K562 (cell line): ENCODE results near the gene OTUB2. TPM values are rescaled to one million over a fixed set of nuclear protein-coding genes. Genes with fewer than 3 reads are reported as not detected.

Experiments
- ATF7 ChIP-seq: fragments of 450-650 bp; IDR thresholded peaks from 2 replicates; pipeline ENCODE4 v1.7.1; 2014; ENCODE audit warnings: mild to moderate bottlenecking, moderate library complexity
- BRCA1 ChIP-seq, 2 experiments: fragments of 450-650 bp in 1 of 2; sonication (generic) in 1 of 2; formaldehyde crosslinking in 1 of 2; IDR thresholded peaks; 2 replicates each; pipeline versions ENCODE4 v1.5.0 to v1.6.1; 2017 to 2020; ENCODE audit warnings: mild to moderate bottlenecking in 1 of 2, missing genetic modification reagents in 1 of 2
- CREM ChIP-seq: IDR thresholded peaks from 2 replicates; pipeline ENCODE4 v1.6.1; 2014; ENCODE audit warnings: antibody characterized with exemption, low read depth
- HDAC6 ChIP-seq: IDR thresholded peaks from 2 replicates; pipeline ENCODE4 v1.6.1; 2012; ENCODE audit warnings: low read depth, mild to moderate bottlenecking, control low read depth, inconsistent platforms, low read length, moderate library complexity
- LCOR ChIP-seq: sonication (generic); formaldehyde crosslinking; IDR thresholded peaks from 2 replicates; pipeline ENCODE4 v1.8.0; 2022; ENCODE audit warnings: mild to moderate bottlenecking, missing genetic modification reagents
- MCM2 ChIP-seq: fragments of 450-650 bp; IDR thresholded peaks from 2 replicates; pipeline ENCODE4 v1.6.1; 2017; ENCODE audit warnings: low read depth, mild to moderate bottlenecking
- MED1 ChIP-seq: sonication (generic); formaldehyde crosslinking; IDR thresholded peaks from 2 replicates; pipeline ENCODE4 v1.8.1; 2023; ENCODE audit warnings: missing genetic modification reagents, borderline replicate concordance
- NFXL1 ChIP-seq: fragments of 450-650 bp; formaldehyde crosslinking; IDR thresholded peaks from 2 replicates; pipeline ENCODE4 v1.4.0; 2021; ENCODE audit warnings: mild to moderate bottlenecking
- NR2C2 ChIP-seq, 2 experiments: fragments of 200-800 bp in 1 of 2; sonication (Bioruptor generic) in 1 of 2; sonication (generic) in 1 of 2; formaldehyde crosslinking in 1 of 2; IDR thresholded peaks; 2 replicates each; pipeline versions ENCODE4 v1.6.1 to v1.8.0; 2016 to 2022; ENCODE audit warnings: mild to moderate bottlenecking in 1 of 2, missing compliant biosample characterization in 1 of 2, missing genetic modification characterization in 1 of 2, missing genetic modification reagents in 1 of 2
- NUFIP1 ChIP-seq: fragments of 450-650 bp; IDR thresholded peaks from 2 replicates; pipeline ENCODE4 v1.6.1; 2018; ENCODE audit not compliant: partially characterized antibody
- PHF20 ChIP-seq: fragments of 450-650 bp; IDR thresholded peaks from 2 replicates; pipeline ENCODE4 v1.6.1; 2018; ENCODE audit not compliant: partially characterized antibody
- PTRF ChIP-seq: fragments of 450-650 bp; IDR thresholded peaks from 2 replicates; pipeline ENCODE4 v1.6.1; 2016; ENCODE audit warnings: mild to moderate bottlenecking, missing genetic modification characterization, missing compliant biosample characterization
- RBFOX2 ChIP-seq: fragments of 200-400 bp; formaldehyde crosslinking; IDR thresholded peaks from 2 replicates; pipeline ENCODE4 v1.6.1; 2017; ENCODE audit warnings: low read depth, mild to moderate bottlenecking, low read length, moderate library complexity
- SNRNP70 ChIP-seq: fragments of 200-400 bp; formaldehyde crosslinking; optimal IDR thresholded peaks from 2 replicates; pipeline ENCODE3; 2017; ENCODE audit warnings: low read depth, low read length
- SRSF7 ChIP-seq: fragments of 200-400 bp; formaldehyde crosslinking; optimal IDR thresholded peaks from 2 replicates; pipeline ENCODE3; 2017; ENCODE audit warnings: mild to moderate bottlenecking, low read depth, low read length
- TCF3 ChIP-seq: sonication (generic); formaldehyde crosslinking; IDR thresholded peaks from 2 replicates; pipeline ENCODE4 v1.4.0; 2020; ENCODE audit warnings: mild to moderate bottlenecking, missing genetic modification reagents
- ZNF124 ChIP-seq: sonication (generic); formaldehyde crosslinking; IDR thresholded peaks from 2 replicates; pipeline ENCODE4 v1.8.1; 2022; ENCODE audit warnings: missing genetic modification reagents
- ZNF347 ChIP-seq: fragments of 450-650 bp; formaldehyde crosslinking; IDR thresholded peaks from 2 replicates; pipeline ENCODE4 v1.4.0; 2020; ENCODE audit warnings: low read depth, mild to moderate bottlenecking, moderate library complexity
- ZNF354B ChIP-seq: fragments of 250-450 bp; sonication (Bioruptor Pico); IDR thresholded peaks from 2 replicates; pipeline ENCODE4 v1.4.0; 2020
- ZNF384 ChIP-seq: IDR thresholded peaks from 2 replicates; pipeline ENCODE4 v1.6.1; 2012; ENCODE audit warnings: low read depth, low read length, improper control_type of control experiment
- polyA plus RNA-seq, 8 experiments: library from polyadenylated mRNA; depleted of rRNA in 4 of 8; stranded (reverse) in 5 of 8; unstranded in 3 of 8; fragments of >200 nt; fragmentation: Nextera tagmentation in 2 of 8; fragmentation: Illumina TruSeq in 1 of 8; extraction: Ambion mirVana in 2 of 8; extraction: Trizol in 1 of 8; gene quantifications; 2 replicates each; pipeline versions ENCODE4 v1.2.1 to v1.2.3, GENCODE V29; 2011 to 2014; ENCODE audit warnings: inconsistent platforms in 1 of 8, missing spikeins in 1 of 8
- total RNA-seq, 7 experiments: library from RNA; depleted of rRNA in 6 of 7; stranded (reverse); fragments of >200 nt in 6 of 7; fragmentation: Illumina TruSeq in 2 of 7; extraction: Trizol in 2 of 7; gene quantifications; 2 replicates each; pipeline versions ENCODE4 v1.2.1 to v1.2.3, GENCODE V29; 2011 to 2021; ENCODE audit warnings: low replicate concordance in 1 of 7
- TF ChIP-seq, protein P1 (sequence below): fragments of 200-800 bp; sonication (Bioruptor generic); IDR thresholded peaks from 2 replicates; pipeline ENCODE4 v1.6.1; 2017; ENCODE audit warnings: missing genetic modification characterization, missing compliant biosample characterization
- TF ChIP-seq, protein P2 (sequence below): sonication (generic); formaldehyde crosslinking; IDR thresholded peaks from 2 replicates; pipeline ENCODE4 v1.8.0; 2022; ENCODE audit warnings: mild to moderate bottlenecking, missing genetic modification reagents
- TF ChIP-seq, protein P3 (sequence below), 3 experiments: fragments of 200-800 bp in 1 of 3; sonication (Bioruptor generic) in 1 of 3; sonication (generic) in 1 of 3; formaldehyde crosslinking in 1 of 3; IDR thresholded peaks; 2 replicates each; pipeline versions ENCODE4 v1.6.1 to v1.8.0; 2016 to 2022; ENCODE audit warnings: mild to moderate bottlenecking in 2 of 3, missing compliant biosample characterization in 2 of 3, missing genetic modification characterization in 2 of 3, missing genetic modification reagents in 1 of 3
- TF ChIP-seq, protein P4 (sequence below): fragments of 250-450 bp; sonication (Bioruptor Pico); IDR thresholded peaks from 2 replicates; pipeline ENCODE4 v1.5.0; 2020; ENCODE audit warnings: mild to moderate bottlenecking

OTUB2 gene
- total and polyA plus RNA-seq, 9 of the 15 experiments (the other 6 are each of a cell fraction or from before 2014, with no cell fraction given): 0.01 to 0.31 (median 0.11) TPM

DNA sequence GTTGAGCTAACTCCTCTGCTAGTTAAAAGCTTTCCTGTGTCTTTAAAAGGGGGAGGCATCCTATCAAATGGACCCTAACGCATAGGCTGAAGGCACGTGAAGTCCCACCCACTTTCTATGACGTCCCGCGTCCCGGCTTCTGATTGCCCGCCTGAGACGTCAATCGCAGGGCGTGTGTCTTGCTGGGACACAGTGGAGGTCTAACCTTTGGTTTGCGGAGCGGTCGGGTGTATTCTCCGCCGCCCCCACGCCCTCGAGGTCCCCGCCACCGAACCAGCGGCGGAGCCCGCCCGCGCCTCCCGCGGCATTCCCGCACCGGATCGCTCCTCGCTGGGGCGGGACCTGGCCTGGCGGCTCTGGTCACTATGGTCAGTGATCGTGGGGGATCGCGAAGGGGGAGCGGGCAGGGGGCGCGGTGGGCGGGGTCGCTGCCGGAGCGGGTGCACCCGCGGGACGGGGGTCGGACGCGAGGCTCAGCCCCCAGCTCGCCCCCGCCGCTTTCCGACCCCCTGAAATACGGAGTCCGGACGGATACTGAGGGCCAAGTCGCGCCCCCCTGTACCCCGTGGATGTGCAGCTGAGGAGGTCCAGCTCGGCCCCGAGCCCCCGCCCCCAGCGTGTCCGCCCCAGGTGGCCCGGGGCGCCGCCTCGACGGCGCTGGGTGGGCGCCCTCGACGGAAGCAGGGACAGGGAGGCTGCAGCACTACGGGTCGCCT lies at the start of gene OTUB2 (continued):
- TF ChIP-seq MED1 (CRISPR knock-in tag): no peak
- TF ChIP-seq NR2C2 (CRISPR knock-in tag; IDR thresholded peaks at IDR 0.05): no peak
- TF ChIP-seq NR2C2 (tag; IDR thresholded peaks at IDR 0.05): no peak
- TF ChIP-seq RBFOX2: no peak
- no peak for TF ChIP-seq ZNF347 (CRISPR knock-in tag)
- TF ChIP-seq NFXL1: no peak
- TF ChIP-seq, protein P1, sequence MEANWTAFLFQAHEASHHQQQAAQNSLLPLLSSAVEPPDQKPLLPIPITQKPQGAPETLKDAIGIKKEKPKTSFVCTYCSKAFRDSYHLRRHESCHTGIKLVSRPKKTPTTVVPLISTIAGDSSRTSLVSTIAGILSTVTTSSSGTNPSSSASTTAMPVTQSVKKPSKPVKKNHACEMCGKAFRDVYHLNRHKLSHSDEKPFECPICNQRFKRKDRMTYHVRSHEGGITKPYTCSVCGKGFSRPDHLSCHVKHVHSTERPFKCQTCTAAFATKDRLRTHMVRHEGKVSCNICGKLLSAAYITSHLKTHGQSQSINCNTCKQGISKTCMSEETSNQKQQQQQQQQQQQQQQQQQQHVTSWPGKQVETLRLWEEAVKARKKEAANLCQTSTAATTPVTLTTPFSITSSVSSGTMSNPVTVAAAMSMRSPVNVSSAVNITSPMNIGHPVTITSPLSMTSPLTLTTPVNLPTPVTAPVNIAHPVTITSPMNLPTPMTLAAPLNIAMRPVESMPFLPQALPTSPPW (CRISPR knock-in tag): peak; percentile 31; the same call in 1 of the 2 replicates
- no peak for TF ChIP-seq HDAC6
- TF ChIP-seq, protein P2, sequence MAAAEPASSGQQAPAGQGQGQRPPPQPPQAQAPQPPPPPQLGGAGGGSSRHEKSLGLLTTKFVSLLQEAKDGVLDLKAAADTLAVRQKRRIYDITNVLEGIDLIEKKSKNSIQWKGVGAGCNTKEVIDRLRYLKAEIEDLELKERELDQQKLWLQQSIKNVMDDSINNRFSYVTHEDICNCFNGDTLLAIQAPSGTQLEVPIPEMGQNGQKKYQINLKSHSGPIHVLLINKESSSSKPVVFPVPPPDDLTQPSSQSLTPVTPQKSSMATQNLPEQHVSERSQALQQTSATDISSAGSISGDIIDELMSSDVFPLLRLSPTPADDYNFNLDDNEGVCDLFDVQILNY (CRISPR knock-in tag): no peak
- no peak for TF ChIP-seq PHF20
- TF ChIP-seq, protein P3, sequence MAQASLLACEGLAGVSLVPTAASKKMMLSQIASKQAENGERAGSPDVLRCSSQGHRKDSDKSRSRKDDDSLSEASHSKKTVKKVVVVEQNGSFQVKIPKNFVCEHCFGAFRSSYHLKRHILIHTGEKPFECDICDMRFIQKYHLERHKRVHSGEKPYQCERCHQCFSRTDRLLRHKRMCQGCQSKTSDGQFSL (CRISPR knock-in tag; IDR thresholded peaks at IDR 0.05): 0 out of 2 replicates have a peak, but pooled peaks have one; percentile 46
- TF ChIP-seq, protein P3 (tag; IDR thresholded peaks at IDR 0.05): peak in 1 of 2 experiments; percentile 36; a peak in 1 of 4 replicates
- peak; percentile 42; the same call in 1 of the 2 replicates for TF ChIP-seq ATF7
- no peak for TF ChIP-seq MCM2
- no peak for TF ChIP-seq SNRNP70
- no peak for TF ChIP-seq ZNF354B (CRISPR knock-in tag)
- TF ChIP-seq TCF3 (CRISPR knock-in tag): no peak
- TF ChIP-seq ZNF384: no peak
- no peak for TF ChIP-seq PTRF
- no peak for TF ChIP-seq LCOR (CRISPR knock-in tag)
- no peak for TF ChIP-seq NUFIP1
- no peak for TF ChIP-seq BRCA1 (IDR thresholded peaks at IDR 0.05)
- TF ChIP-seq BRCA1 (CRISPR knock-in tag; IDR thresholded peaks at IDR 0.05): no peak
- TF ChIP-seq, protein P4, sequence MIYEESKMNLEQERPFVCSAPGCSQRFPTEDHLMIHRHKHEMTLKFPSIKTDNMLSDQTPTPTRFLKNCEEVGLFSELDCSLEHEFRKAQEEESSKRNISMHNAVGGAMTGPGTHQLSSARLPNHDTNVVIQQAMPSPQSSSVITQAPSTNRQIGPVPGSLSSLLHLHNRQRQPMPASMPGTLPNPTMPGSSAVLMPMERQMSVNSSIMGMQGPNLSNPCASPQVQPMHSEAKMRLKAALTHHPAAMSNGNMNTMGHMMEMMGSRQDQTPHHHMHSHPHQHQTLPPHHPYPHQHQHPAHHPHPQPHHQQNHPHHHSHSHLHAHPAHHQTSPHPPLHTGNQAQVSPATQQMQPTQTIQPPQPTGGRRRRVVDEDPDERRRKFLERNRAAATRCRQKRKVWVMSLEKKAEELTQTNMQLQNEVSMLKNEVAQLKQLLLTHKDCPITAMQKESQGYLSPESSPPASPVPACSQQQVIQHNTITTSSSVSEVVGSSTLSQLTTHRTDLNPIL (CRISPR knock-in tag): no peak
- TF ChIP-seq CREM: peak; percentile 86
- TF ChIP-seq SRSF7: no peak
- TF ChIP-seq ZNF124 (CRISPR knock-in tag): no peak
